Activated CD4-positive, alpha-beta T cell treated with anti-CD3 and anti-CD28 coated beads for 24 hours (primary cell): ENCODE results near the gene SF3A1.

Experiments used
- DNase-seq, 2 donors: peaks; one replicate each; pipeline ENCODE4 v3.0.0-alpha.2; 2020; ENCODE audit warnings: low read depth in 2 of 2

Gene SF3A1

GRCh38 chr22:30386960-30387827, 30.5 kb upstream of the SF3A1 start, which contains the start of gene RNF215:
TSS of gene RNF215 (minus strand) at chr22:30387411. CDS start at chr22:30387313, 98 bp downstream.
- peak; percentile 67 to 74 for DNase-seq

GRCh38 chr22:30386608-30386959, 29.9 kb upstream of the SF3A1 start:
- DNase-seq, result no peak

GRCh38 chr22:30385942-30386341, 29.2 kb upstream of the SF3A1 start:
- DNase-seq, result no peak

GRCh38 chr22:30383061-30383460, 26.4 kb upstream of the SF3A1 start:
- DNase-seq, result no peak

- DNase-seq, result no peak
These were observed 25.6 kb upstream of the SF3A1 start for GRCh38 chr22:30382340-30382739.

GRCh38 chr22:30381264-30381663, 24.6 kb upstream of the SF3A1 start:
- no peak for DNase-seq

- DNase-seq, result no peak
These were observed 23.3 kb upstream of the SF3A1 start for GRCh38 chr22:30380011-30380410.

GRCh38 chr22:30375312-30375849, 18.7 kb upstream of the SF3A1 start:
- no peak for DNase-seq

GRCh38 chr22:30373331-30374325, 16.9 kb upstream of the SF3A1 start:
- DNase-seq, result no peak

GRCh38 chr22:30372915-30373314, 16.2 kb upstream of the SF3A1 start:
- DNase-seq, result no peak

- DNase-seq, result no peak
These were observed 15.3 kb upstream of the SF3A1 start for GRCh38 chr22:30371981-30372380.

- no peak for DNase-seq
These were observed 14.6 kb upstream of the SF3A1 start for GRCh38 chr22:30371321-30371720.

GRCh38 chr22:30370641-30371230, 14.0 kb upstream of the SF3A1 start:
- DNase-seq, result no peak

- no peak for DNase-seq
These were observed 11.7 kb upstream of the SF3A1 start for GRCh38 chr22:30368420-30368819.

- DNase-seq, result no peak
These were observed 9.2 kb upstream of the SF3A1 start for GRCh38 chr22:30365891-30366290.

GRCh38 chr22:30362651-30363281, 6.1 kb upstream of the SF3A1 start:
- no peak for DNase-seq

GRCh38 chr22:30361916-30362650, 5.4 kb upstream of the SF3A1 start:
- no peak for DNase-seq

GRCh38 chr22:30358541-30358940, 1.8 kb upstream of the SF3A1 start:
- DNase-seq, result no peak

GRCh38 chr22:30357650-30358215, 1.0 kb upstream of the SF3A1 start:
- no peak for DNase-seq

- DNase-seq, result no peak
These were observed 509 bp upstream of the SF3A1 start for GRCh38 chr22:30357236-30357570.
